ENCODE results near the gene ANKRD55. TPM values are rescaled to one million over a fixed set of nuclear protein-coding genes. Genes with fewer than 3 reads are reported as not detected.

ANKRD55 gene
- total RNA-seq, 4 donors from 2014 or later = 0.09 TPM; not detected in 3

DNA sequence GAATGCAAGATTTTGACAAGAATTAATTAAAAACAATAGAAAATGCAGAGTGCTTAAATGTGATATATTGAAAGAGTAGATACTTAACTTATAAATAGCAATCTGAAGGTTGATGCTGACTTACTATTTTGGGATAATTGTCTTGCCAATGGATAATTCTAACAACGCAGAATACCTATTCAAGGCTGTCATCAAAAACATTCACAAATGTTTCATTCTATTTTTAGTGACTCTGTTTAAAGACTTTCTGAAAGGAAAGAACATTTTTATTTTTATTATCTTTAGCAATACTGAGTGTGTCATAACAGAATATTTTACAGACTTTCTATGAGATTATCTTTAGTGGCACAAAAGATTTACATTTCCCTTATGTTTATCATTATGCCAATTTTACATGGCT, 38.1 kb downstream of the ANKRD55 start:
- 62 to 76% methylated on average over 1 of the region's 1 CpG for WGBS, 2 donors
- H3K27ac ChIP-seq = no peak overlapping the region
- TF ChIP-seq POLR2A (IDR thresholded peaks at IDR 0.05) = no peak
- TF ChIP-seq, protein P1, sequence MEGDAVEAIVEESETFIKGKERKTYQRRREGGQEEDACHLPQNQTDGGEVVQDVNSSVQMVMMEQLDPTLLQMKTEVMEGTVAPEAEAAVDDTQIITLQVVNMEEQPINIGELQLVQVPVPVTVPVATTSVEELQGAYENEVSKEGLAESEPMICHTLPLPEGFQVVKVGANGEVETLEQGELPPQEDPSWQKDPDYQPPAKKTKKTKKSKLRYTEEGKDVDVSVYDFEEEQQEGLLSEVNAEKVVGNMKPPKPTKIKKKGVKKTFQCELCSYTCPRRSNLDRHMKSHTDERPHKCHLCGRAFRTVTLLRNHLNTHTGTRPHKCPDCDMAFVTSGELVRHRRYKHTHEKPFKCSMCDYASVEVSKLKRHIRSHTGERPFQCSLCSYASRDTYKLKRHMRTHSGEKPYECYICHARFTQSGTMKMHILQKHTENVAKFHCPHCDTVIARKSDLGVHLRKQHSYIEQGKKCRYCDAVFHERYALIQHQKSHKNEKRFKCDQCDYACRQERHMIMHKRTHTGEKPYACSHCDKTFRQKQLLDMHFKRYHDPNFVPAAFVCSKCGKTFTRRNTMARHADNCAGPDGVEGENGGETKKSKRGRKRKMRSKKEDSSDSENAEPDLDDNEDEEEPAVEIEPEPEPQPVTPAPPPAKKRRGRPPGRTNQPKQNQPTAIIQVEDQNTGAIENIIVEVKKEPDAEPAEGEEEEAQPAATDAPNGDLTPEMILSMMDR (IDR thresholded peaks at IDR 0.05) = no peak
- no peaks in the 10 kb centered on the region for H3K36me3 ChIP-seq
- H3K9me3 ChIP-seq = no peaks in the 10 kb centered on the region
- H3K4me1 ChIP-seq = no peaks in the 10 kb centered on the region
- no peaks in the 10 kb centered on the region for H3K27me3 ChIP-seq
- intact Hi-C loops (cut with DNase I) = no loop called here
- DNase-seq = no peak
- no peak overlapping the region for H3K4me3 ChIP-seq

DNA sequence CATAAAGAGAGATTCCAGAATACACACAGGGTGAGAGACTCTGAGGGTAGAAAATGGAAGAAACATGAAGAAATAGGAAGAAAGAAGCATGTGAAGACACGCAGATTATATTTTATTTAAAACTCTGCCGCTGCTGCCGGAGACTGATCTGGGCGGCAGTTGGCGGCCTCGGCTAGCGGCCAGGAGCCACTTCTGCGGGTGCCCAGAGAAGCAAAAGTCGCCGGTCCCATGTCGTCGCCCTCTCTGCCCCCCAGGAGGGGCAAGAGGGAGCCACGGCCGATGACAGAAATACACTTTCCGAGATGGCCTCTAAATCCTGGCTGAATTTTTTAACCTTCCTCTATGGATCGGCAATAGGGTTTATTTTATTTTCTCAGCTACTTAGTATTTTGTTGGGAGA, 40.9 kb downstream of the ANKRD55 start:
- Histone ChIP-seq H3K4me1 (no peaks in the 10 kb centered on the region), H3K4me3 (no peak overlapping the region), H3K9me3 (no peaks in the 10 kb centered on the region), H3K36me3 (no peaks in the 10 kb centered on the region), H3K27ac (no peak overlapping the region), H3K27me3 (no peaks in the 10 kb centered on the region)
- WGBS, 2 donors = 90 to 97% methylated on average over 15 to 16 of the region's 16 CpGs
- no peak for DNase-seq
- intact Hi-C loops (cut with DNase I) = no loop called here
- TF ChIP-seq, protein P1 (IDR thresholded peaks at IDR 0.05) = no peak

DNA sequence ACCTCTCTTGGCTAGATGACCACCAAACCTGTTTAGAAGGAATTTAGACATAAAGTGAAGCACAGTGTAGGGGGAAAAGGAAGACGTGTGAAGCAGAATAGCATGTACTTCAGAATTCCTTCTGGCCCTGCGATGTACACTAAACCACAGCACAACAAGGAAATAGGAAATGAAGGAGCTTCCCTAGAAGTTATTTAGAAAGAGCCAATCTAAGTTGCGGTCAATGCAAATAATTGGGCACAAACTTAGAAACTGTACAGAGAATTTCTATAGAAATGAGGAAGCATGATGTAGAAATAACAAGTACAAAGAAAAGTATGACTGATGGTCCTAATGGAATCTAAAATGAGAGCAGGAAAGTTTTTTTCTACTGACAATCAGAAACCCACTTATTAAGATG, 41.5 kb downstream of the ANKRD55 start:
- DNase-seq = no peak

DNA sequence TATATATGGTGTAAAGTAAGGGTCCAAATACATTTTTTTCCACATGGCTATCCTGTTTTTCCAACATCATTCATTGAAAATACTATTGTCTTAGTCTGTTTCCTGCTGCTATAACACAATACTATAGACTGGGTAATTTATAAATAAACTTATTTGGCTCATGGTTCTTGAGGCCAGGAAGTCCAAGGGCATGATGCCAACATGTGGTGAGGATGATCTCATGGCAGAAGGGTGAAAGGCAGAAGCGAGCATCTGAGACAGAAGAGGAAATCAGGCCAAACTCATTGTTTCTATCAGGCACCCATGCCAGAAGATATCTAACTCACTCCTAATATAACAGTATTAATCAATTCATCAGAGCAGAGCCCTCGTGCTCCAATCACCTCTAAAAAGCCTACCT, 42.6 kb downstream of the ANKRD55 start:
- TF ChIP-seq POLR2A (IDR thresholded peaks at IDR 0.05) = no peak
- TF ChIP-seq, protein P1 (IDR thresholded peaks at IDR 0.05) = no peak
- Histone ChIP-seq H3K27ac (no peak overlapping the region), H3K4me1 (no peaks in the 10 kb centered on the region), H3K9me3 (no peaks in the 10 kb centered on the region), H3K36me3 (no peaks in the 10 kb centered on the region), H3K27me3 (no peaks in the 10 kb centered on the region), H3K4me3 (no peak overlapping the region)
- 55 to 58% methylated on average over 2 of the region's 2 CpGs for WGBS, 2 donors
- DNase-seq = no peak
- intact Hi-C loops (cut with DNase I) = no loop called here

More for the DNA sequence above, 41.5 kb downstream of the ANKRD55 start:
- 62 to 83% methylated on average over 3 of the region's 3 CpGs for WGBS, 2 donors
- intact Hi-C loops (cut with DNase I) = no loop called here
- Histone ChIP-seq H3K9me3 (no peaks in the 10 kb centered on the region), H3K27ac (no peak overlapping the region), H3K36me3 (no peaks in the 10 kb centered on the region), H3K27me3 (no peaks in the 10 kb centered on the region), H3K4me1 (no peaks in the 10 kb centered on the region), H3K4me3 (no peak overlapping the region)
- TF ChIP-seq, protein P1 (IDR thresholded peaks at IDR 0.05) = no peak
- TF ChIP-seq POLR2A (IDR thresholded peaks at IDR 0.05) = no peak

DNA sequence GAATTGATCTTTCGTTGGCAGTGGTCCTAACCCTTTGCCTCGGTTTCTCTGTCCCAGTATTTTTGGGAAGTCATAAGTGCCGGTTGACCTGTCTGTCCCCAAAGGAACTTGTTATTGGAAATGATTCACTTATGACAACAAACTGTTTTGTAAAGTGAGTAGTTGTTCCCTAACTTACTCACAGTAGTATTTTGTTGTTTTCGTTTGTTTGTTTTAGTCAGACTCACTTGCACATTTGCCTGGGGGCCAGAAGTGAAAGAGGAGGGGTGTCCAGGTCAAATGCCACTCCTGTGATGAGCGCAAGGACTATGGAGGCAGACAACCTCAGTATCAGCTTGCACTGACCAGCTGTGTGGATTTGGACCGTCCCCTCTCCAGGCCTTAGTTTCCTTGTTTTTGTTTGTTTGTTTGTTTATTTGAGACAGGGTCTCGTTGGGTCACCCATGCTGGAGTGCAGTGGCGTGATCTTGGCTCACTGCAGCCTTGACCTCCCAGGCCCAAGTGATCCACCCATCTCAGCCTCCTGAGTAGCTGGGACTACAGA, 47.3 kb downstream of the ANKRD55 start:
- 84 to 87% methylated on average over 8 of the region's 8 CpGs for WGBS, 2 donors
- no peak for DNase-seq

More for the DNA sequence above, 47.3 kb downstream of the ANKRD55 start:
- Histone ChIP-seq H3K36me3 (no peaks in the 10 kb centered on the region), H3K9me3 (no peaks in the 10 kb centered on the region), H3K4me1 (peaks cover 0 to 4% (median 0%) of the 10 kb centered on the region in 3 donors), H3K27ac (no peak overlapping the region), H3K27me3 (no peaks in the 10 kb centered on the region), H3K4me3 (no peak overlapping the region)
- TF ChIP-seq, protein P1 (IDR thresholded peaks at IDR 0.05) = no peak
- no peak for TF ChIP-seq POLR2A (IDR thresholded peaks at IDR 0.05)
- intact Hi-C loops (cut with DNase I) = no loop called here
